Measurements from ENCODE around the gene MBNL1.
"Not testable (repeated sequence)": the region's sequence is repeated elsewhere in the genome, so short reads cannot be mapped to it uniquely, and the experiment has no call there.

The MBNL1 gene

DNA sequence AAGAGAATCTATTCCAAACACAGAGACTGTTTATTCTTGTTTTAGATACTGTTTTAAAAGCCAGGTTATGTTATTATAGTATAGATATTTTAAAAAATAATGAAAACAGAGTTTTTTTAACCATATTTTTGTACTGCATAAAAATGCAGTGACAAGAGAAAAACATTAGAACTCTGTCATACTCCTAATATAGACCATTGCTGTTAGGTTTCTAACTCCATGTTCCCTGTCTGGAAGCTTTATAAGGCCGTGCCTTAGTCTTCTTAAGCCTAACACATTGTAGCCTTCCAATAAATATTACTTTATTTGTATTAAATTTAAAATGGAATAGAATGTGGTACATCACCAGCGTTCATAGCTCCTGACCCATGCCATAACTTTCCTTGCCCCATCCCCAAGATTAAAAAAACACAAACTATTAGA lies 53.2 kb downstream of the MBNL1 start:
- no peak for DNase-seq

DNA sequence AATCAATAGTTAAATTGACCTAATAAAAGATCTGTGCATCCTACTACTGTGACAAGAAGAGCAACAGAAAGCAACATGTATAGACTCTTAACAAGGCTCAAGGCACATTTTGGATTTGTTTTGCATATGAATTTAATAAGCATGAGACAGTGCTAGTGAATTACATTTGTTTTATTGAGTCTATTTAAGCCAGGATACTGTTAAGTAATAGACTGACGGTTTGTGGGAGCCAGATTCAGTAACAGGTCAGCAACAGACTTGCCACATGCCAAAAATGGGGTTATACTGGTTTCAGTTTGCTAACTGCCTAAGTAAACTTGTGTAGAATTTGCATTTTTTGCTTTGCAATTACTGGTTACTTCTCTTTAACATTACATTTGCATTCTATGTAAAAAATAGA lies 54.0 kb downstream of the MBNL1 start:
- DNase-seq = no peak

DNA sequence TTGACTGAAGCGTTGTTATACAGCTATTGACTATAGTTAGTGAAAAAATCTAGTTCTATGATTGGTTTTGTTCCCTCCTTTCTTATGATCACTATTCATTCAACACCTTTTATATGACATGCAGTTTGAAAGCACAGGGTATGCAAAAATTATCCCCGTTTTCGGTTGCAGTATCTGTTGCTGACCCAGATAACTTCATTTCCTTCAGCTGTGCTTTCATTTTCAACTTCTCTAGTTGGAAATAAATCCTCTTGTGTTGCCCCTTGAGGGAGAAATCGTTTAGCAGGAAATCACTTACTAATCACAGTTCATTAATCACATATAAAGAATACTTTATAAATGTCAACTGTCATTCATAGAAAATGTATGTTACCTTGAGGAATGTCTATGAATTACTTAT lies 55.1 kb downstream of the MBNL1 start:
- DNase-seq = no peak

- no peak for DNase-seq
Measured at GRCh38 chr3:152325136-152325535, 56.4 kb downstream of the MBNL1 start.

DNA sequence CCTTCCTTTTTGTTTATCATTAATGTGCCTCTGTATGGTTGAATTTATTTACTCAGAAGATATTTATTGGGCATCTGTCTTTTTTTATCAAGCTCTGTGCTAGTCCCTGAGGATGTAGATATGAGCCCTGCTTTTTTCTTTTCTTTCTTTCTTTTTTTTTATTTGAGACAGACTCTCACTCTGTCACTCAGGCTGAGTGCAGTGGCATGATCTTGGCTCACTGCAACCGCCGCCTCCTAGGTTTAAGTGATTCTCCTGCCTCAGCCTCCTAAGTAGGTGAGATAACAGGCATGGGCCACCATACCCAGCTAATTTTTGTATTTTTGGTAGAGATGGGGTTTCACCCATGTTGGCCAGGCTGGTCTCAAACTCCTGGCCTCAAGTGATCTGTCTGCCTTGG lies 58.5 kb downstream of the MBNL1 start:
- DNase-seq = no peak

GRCh38 chr3:152328841-152329240 lies 60.1 kb downstream of the MBNL1 start:
- no peak for DNase-seq

- no peak for DNase-seq
Measured at GRCh38 chr3:152330559-152330958, 61.8 kb downstream of the MBNL1 start.

DNA sequence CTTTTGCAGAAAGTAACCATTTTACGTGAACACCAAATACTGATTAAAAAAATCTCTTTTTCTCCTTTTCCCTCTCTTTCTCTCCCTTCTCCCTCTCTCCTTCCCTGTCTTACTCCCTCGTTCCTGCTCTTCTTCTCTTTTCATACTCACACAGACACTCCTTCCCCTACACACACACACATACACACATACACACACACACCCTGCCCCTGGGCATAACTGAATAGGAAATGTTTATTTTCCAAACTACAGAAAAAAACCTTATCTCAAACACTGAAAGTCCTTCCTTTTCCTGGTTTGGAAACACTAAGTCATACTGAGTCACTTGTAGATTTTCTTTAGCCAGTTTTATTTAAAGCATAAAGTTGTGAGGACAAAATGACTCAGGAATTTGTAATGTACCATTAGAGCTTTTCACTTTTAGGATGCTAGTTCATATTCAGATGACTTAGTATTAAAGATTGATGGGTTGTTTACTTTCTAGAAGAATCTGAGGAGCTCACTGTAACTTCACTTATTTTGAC lies 62.4 kb downstream of the MBNL1 start:
- no peak for DNase-seq

GRCh38 chr3:152331998-152332397 lies 63.3 kb downstream of the MBNL1 start:
- no peak for DNase-seq

- DNase-seq = no peak
Measured at GRCh38 chr3:152333928-152334327, 65.2 kb downstream of the MBNL1 start.

DNA sequence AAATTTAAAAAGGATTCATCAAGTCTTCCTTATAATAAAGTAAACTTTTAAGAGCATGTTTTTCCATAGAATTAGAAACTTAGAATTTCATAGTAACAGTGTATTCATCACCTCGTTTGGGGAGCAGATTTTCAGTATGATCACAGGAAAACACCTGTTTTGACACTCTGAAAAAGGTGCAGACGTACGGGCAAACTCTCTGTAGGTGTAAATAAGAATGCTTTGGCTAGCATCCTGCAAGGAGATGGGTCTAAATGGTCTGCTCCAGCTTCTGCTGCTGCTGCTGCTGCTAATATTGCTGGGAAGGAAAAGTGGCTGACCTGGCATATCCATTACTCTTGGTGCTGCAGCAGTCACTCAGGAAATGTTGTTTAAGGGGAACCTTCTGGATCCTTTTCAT lies 66.0 kb downstream of the MBNL1 start:
- DNase-seq = no peak

GRCh38 chr3:152335273-152335672 lies 66.5 kb downstream of the MBNL1 start:
- no peak for DNase-seq

GRCh38 chr3:152337337-152337736 lies 68.6 kb downstream of the MBNL1 start:
- not testable (repeated sequence) for DNase-seq

- no peak for DNase-seq
Measured at GRCh38 chr3:152338159-152338720, 69.5 kb downstream of the MBNL1 start.

DNA sequence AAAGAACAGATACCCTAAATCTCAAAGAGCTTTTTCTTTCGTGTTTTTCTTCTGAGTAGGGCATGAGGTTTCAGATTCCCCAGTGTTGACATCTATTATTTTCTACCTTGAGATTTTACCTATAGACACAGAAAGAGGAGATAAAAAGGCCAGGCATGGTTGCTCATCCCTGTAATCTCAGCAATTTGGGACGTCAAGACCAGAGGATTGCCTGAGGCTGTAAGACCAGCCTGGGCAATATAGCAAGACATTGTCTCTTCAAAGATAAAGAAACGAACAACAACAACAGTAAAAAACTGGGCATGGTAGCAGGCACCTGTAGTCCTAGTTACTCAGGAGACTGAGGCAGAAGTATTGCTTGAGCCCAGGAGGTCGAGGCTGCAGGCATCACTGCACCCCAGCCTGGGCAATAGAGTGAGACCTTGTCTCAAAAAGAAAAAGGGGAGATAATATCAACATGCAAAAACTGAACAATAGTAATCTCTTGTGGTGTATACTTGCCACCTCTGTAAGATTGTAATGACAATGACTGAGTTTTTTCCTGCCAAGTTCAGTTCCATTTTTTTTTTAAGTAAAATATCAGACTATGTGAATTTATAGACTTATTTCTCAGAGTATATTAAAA lies 71.3 kb downstream of the MBNL1 start:
- DNase-seq = no peak

GRCh38 chr3:152345233-152345632 lies 76.5 kb downstream of the MBNL1 start:
- no peak for DNase-seq

- DNase-seq = no peak
Measured at GRCh38 chr3:152346058-152346457, 77.3 kb downstream of the MBNL1 start.

DNA sequence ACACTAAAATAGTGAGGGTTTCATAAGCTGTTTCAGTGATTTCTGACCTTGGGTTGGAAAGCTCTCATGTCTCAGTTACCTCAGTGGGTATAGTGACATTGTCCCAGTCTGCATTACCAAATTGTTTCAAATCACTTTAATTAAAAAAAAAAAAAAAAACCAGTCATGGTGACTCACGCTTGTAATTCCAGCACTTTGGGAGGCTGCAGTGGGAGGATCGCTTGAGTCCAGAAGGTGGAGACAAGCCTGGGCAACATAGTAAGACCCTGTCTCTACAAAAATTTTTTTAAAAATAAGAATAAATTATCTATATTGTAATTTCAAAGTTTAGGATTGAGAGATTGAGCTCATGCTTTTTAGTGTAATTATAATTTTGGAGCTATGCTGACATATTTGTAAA lies 78.0 kb downstream of the MBNL1 start:
- no peak for DNase-seq

DNA sequence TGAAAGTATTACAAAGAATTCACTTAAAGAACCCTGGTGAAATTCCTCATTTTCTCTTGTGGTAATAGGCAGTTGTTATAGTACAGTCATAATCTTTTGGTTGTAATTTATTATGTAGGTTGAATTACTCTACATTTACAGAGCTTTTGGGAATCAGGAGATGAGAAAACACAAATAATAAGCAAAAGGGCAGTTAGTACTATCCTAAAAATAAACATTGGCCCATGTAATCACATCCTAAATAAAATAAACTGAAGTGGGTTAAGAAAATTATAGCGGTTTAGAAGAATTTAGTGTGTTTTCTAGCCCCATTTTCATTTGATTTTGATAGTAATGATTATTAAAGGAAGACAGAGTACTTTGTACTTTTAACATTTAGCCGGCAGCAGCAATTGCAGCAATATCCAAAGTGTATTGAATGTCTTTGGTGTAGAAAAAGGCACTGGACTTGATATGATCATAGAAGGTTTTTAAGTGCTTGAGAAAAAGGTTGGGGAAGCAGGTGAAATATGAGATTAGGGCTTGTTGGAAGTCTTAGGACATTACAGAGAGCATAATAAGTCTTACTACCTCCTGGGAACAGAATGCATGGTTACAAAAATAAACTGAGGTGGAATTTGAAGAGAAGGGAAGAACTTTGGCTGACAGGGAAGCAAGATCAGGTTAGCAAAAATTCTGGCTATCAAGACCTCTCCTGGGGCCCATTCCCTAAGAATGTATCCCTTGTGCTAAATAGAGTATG lies 79.9 kb downstream of the MBNL1 start:
- no peak for DNase-seq

- DNase-seq = no peak
Measured at GRCh38 chr3:152349392-152349791, 80.7 kb downstream of the MBNL1 start.

DNA sequence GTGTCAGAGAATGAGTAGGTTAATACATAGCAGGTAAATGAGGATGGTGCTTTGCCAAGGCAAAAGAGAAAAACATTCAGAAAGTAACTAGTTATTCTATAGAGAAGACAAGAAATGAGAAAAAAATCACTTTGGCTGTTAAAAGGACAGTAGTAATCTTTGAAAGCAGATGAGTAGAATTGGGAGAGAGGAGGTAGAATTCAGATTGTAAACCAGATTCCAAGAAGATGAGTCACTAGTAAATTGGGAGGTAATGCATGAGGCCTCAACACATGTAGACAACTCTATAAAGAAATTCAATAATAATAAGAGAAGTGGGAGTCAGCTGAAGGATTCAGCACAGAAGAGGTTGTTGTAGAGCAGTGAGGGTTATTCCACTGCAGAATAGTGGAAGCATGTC lies 81.4 kb downstream of the MBNL1 start:
- DNase-seq = no peak

GRCh38 chr3:152350776-152351175 lies 82.0 kb downstream of the MBNL1 start:
- DNase-seq = no peak

GRCh38 chr3:152352554-152352953 lies 83.8 kb downstream of the MBNL1 start:
- no peak for DNase-seq

GRCh38 chr3:152353578-152353977 lies 84.8 kb downstream of the MBNL1 start:
- no peak for DNase-seq

All from DMS 273 treated with DMSO at 0.1 percent for 48 hours (cell line).